Kidney glomerular epithelial cell (primary cell): ENCODE measurements around the gene CELF5.
A peak's percentile ranks its signal among the peaks of the same experiment; 100 is the strongest.

Source experiments
- DNase-seq: peaks from one replicate; lab custom pipeline; 2025; lab: John Stamatoyannopoulos, UW

CELF5 gene

DNA sequence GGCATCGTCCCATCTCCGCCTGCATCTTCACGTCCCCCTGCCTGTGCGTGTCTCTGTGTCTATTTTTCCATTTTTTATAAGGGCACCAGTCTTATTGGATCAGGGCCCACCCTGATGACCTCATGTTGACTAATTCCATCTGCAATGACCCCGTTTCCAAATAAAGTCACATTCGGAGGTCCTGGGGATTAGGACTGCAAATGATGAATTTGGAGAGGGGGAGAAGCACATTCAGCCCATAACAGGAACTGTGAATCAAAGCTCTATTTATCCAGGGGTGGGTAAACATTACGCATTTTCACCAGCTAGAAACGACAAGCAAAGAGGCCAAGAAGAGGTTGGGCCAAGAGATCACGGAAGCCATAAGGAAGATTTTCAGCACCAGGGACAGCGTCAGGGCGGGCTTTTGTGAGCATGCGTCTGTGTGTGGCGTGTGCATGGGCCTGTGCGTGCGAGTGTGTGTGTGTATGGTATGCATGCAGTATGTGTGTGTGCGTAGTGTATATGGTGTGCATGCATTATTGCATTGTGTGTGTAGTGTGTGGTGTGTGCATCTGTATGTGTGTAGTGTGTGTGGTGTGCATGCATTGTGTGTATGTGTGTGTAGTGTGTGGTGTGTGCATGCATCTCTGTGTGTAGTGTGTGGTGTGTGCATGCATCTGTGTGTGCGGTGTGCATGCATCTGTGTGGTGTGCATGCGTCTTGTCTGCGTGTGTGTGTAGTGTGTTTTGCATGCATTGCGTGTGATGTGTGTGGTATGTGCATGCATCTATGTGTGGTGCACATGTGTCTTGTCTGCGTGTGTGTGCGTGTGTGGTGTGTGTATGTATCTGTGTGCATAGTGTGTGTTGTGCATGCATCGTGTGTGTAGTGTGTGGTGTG, 19.6 kb downstream of the CELF5 start:
- peak; percentile 27 for DNase-seq

DNA sequence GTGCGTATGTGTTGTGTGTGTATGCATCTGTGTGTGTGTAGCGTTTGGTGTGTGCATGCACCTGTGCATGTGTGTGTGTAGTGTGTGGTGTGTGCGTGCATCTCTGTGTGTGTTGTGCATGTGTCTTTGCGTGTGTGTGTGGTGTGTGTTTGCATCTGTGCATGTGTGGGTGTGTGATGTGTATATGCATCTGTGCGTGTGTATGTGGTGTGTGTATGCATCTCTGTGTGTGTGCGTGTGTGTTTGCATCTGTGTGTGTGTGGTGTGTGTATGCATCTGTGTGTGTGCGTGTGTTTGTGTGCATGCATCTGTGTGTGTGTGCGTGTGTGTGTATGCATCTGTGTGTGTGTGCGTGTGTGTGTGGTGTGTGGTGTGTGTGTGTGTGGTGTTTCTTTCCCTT, 20.6 kb downstream of the CELF5 start:
- DNase-seq, result no peak

DNA sequence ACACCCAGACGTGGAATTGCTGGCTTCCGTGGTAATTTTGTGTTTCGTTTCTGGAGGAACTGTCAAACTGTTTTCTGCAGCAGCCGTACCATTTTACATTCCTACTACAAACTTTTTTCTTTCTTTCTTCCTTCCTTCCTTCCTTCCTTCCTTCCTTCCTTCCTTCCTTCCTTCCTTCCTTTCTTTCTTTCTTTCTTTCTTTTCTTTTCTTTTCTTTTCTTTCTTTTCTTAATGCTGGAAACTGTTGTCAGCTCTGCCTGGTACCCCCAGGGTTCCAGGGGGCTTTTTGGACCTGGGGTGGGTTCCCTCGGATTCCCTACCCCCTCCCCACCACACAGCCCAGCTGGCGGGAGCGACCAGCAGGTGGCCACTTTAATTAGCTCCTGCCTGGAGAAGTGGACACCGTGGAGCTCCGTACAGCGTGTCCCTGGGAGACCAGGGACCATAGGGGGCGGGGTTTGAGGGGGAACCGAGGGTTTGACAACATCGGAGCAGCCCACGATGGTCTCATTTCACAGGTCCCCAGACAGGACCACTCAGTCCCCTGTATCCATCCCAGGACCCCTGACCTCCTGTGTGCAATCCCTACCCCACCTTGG, 24.4 kb downstream of the CELF5 start:
- DNase-seq, result no peak

DNA sequence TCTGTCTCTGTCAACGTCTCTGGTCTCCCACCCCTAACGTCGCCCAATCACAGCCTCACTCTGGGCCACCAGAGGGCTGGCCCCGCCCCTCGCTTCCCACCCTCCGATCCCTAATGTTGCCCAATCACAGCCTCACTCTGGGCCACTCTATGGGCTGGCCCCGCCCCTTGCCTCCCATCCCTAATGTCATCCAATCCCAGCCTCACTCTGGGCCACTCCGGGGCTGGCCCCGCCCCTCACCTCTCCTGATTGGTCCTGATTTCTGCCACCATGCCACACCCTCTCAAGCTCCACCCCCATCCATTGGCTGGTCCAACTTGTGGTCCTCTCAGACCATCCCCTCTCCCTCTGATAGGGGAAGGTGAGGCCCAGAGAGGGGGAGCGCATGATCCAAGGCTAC, 24.9 kb downstream of the CELF5 start:
- DNase-seq, result no peak

DNA sequence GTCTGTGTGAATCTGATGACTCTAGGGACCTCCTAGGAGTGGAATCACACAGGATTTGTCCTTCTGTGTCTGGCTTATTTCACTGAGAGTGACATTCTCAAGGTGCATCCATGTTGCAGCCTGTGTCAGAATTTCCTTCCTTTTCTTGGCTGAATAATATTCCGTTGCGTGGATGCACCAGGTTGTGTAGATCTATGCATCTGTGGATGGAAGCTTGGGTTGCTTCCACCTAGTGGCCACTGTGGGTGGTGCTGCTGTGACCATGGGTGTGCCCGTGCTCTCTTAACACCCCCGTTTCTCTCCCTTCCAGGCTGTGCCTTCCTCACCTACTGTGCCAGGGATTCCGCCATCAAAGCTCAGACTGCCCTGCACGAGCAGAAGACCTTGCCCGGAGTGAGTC, 26.2 kb downstream of the CELF5 start:
- no peak for DNase-seq

DNA sequence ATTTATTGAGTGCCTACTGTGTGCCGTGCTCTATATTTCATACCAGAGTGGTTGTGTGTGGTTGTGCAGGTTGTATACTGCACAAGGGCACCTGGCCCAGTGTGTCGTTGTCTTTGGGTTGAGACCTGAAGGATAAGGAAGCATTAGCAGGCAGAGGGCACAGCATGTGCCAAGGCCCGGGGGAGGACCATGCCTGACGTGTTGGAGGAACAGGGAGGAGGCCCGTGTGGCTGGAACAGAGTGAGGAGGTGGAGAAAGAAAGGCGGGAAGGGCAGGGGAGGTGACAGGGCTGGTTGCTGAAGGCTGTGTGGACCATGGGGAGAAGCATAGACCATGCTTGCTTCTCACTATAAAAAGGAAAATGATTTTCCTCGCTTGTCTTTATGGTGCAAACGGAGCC, 26.8 kb downstream of the CELF5 start:
- no peak for DNase-seq

DNA sequence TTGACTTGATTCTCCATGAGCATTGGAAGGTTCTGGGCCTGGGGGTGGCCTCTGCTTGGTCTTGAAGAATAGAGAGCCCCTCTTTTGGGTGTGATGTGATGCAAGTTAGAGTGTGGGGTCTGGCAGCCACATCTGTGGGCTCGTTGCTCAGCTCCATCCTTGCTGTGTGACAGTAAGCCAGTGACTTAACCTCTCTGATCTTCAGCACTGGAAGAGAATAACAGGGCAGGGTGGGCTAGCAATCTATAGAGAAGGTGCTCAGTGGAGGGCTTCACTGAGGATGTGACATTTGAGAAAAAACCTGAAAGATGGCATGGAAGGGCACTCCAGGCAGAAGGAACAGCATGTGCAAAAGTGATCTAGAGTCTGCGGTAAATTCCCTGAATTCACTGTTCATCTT, 28.2 kb downstream of the CELF5 start:
- DNase-seq, result no peak

DNA sequence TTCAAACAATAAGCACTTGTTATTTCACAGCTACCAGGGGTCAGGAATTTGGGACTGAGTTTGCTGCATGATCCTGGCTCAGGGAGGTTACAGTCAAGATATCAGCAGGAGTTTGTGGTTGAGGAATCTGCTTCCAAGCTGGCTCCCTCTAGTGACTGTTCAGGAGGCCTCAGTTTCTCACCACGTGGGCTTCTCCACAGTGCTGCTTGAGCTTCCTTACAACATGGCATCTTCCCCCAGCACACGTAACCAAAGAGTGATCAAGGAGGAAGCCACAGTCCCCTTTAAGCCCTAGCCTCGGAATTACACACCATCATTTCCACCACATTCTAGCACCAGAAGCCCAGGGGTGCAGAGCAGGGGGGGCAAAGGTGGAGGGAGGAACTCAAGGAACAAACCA, 28.8 kb downstream of the CELF5 start:
- DNase-seq, result no peak

DNA sequence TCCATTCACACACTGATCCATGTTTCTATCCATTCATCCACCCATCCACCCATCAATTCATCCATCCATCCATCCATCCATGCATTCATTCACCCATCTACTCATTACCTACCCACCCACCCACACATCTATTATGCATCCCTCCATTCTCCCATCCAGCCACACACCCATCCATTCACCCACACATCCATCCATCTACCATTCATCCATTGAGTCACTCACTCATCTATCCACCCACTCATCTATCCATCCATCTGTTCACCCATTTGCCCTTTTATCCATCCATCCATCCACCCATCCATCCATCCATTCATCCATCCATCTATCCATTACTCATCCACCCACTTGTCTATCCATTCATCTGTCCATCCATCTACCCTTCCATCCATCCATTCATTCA, 30.1 kb downstream of the CELF5 start:
- no peak for DNase-seq

DNA sequence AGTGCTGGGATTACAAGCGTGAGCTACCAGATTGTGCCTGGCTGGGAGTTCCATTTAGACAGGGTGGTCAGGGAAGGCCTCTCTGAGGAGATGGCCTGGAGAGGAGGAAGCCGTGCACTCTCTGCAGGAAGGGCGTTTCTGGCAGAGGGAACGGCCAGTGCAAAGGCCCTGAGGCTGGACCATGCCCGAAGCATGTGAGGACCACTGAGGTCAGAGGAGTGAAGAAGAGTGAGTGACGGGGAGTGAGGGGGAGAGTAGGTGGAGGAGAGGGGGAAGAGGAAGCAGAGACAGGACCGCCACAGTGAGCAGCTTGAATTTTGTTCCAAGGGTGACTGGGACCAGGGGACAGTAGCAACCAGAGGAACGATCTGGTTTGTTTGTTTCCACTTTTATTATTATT, 32.6 kb downstream of the CELF5 start:
- DNase-seq, result no peak

DNA sequence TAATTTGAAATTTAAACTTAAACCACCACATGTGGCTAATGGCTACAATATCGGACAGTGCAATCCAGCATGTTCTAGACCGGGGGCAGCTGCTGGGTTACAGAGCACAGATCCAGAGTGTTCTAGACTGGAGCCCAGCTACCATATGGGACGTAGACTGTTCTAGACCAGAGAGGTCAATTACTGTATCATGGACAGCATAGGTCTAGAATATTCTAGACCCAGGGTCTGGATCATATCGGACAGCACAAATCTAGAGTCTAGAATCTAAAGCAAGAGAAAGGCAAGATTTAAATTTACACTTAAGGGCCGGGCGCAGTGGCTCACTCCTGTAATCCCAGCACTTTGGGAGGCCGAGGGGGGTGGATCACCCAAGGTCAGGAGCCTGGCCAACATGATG, 37.9 kb downstream of the CELF5 start:
- DNase-seq, result no peak

DNA sequence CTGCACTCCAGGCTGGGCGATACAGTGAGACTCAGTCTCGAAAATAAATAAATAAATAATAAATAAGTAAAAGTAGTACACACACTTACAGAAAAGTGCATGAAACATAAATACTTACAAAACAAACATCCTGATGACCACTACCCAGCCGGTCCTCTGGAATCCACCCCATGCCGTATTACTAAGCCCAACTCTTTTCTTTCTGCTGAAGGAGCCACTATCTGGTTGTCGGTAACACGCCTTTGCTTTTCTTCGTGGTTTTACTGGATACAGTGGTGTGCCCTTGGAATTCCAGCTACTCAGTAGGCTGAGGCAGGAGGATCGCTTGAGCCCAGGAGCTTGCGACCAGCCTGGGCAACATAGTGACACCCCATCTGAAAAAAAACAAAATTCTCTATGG, 39.4 kb downstream of the CELF5 start:
- DNase-seq, result peak; percentile 71

DNA sequence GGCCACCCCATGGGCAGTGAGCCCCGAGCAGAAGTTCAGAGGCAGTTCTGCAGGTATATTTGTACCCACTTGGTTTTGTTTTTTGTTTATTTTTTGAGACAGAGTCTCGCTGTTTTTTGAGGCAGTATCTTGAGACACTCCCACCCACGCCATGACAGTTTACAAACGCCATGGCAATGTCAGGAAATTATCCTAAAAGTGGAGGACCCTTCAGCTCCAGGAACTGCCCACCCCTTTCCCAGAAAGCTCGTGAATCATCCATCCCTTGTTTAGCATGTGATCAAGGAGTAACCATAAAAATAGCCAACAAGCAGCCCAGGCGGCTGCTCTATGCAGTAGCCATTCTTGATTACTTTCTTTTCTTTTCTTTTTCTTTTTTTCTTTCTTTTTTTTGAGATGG, 41.0 kb downstream of the CELF5 start:
- DNase-seq, result no peak

DNA sequence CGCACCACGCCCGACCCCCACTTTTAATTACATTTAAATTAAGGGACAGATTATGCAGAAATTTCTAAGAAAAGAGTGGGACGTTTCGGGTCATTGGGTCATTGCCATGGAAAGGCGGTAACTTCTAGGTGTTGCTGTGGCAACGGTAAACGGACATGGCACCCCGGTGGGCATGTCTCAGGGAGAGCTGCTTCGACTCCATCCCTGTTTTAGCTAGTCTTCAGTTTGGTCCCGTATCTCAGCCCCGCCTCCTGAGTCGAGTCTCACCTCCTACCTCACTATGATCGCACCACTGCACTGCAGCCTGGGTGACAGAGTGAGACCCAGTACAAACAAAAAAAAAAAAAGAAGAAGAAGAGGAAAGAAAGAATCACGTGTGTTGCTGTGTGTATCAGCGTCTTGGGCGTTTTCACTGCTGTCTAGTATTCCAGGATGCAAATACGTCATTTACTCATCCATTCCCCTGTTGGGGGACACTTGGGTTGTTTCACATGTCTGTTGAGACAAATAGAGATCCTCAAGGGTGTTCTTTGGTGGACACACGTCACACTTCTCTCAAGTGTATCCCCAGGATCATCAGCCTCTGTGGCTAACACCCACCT, 41.7 kb downstream of the CELF5 start:
- no peak for DNase-seq

DNA sequence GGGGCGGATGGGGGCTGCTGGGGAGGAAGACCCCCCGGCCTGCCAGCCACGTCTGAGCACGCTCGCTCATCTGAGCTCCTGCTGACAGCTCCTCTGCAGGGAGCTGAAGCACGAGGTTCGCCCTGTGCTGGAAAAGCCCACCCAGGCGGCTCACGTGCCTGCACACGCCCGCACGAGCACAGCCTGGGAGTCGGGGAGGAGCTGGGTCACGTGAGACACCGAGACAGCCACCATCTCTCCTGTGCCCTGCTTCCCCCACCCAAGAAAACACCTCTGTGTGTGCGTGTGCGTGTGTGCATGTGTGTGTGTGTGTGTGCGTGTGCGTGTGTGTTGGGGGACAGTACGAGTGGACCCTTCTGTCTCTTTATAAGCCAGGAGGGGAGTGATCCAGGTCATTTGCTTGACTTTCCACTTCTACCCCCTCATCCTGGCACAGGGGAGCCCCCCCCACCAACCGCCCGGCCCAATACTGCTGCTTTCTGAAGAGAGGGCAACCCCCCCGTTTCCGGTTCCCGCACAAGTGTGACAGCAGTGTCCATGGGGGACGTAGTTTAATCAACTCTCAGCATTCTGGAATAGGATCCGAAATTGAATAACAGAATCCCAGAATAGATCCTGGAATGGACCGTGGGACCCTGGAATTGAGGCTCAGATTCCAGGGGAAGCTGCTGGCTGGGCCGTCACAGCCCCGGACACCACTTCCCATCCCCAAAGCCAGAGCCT, 42.5 kb downstream of the CELF5 start:
- DNase-seq, result no peak

DNA sequence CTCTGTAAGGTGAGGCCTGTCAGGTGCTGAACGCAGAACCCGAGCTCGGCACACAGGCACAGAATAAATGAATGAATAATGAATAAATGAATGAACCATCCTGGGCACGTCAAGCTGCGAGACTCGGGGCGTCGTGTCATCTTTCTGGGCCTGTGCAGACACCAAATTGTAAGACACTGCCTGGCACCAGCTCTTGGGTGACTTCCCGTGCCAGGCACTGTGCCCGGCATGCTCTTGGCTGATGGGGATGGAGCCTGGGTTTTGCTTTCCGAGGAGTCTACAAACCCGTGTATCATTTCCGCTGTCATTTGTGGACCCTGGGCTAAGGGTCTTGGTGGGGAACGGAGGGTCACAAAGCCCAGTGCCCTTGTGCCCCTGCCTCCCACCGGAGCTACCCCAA, 43.9 kb downstream of the CELF5 start:
- no peak for DNase-seq

DNA sequence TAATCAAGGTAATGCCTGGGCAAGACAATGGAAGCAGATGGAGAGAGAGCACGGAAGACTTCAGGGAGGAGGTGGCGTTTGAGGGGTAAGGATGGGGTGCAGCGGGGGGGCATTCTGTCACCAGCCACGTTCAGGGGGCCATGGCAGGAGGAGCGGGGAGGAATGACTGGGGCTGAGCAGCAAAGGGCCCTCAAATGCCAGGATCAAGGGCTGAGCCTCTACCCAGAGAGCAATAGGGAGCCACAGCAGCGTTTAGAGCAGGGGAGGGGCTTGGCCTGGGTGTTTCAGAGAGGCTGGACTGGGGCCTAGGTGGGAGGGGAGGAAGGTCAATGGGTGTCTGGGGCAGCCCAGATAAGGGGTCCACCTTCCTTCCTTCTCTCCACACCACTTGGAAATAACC, 44.3 kb downstream of the CELF5 start:
- DNase-seq, result no peak

DNA sequence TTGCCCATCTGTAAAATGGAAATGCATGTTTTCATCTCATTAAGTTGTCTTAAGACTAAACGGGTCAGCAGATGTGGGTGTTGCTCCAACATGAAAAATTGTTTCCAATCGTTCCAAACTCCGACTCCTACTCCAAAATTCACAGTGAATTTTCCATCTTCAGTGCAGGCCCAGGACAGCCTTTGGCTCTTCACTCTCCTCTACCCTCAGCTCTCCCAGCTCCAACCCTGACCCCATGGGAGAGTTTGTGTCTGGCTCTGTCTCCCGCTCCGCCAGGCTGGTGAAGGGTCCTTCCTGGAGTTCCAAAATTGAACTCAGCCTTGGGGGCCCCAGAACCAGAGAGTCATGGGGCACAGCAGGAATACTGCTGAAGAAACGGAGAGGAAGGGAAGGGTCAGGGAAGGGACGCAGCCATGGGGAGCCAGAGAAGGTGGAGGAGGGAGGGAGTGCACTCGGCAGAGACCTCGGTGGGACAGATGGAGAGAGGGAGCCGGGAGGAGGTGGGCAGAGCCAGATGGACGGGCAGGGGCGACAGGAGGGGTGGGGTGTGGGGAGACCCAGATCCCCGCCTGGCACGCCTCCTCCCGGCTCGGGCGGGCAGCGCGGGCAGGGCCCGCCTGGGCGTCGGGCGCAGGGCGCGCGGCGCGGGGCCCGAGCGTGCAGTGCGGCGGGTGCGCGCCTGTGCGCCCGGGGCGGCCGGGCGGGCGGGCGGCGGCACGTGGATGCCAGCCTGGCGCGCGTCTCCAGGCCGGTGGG, 45.6 kb downstream of the CELF5 start:
- DNase-seq, result no peak

DNA sequence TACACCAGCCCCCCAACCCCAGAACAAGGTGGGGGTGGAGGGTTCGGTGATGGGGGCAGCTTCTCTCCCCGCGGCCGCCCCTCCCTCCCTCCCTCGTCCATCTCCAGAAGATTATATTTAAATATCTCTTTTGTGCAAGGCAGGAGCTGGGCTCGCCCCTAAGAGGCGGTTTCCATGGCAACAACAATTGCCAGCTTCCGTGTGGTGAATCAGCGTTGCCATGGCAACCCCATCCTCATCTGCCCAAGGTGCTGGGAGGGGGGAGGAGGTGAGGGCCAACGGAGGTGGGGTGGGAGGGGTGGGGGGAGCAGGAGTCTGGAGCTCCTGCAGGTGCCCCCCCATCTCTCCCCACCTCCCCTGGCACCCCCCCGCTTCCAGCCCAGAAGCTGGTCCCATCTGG, 46.4 kb downstream of the CELF5 start:
- no peak for DNase-seq

DNA sequence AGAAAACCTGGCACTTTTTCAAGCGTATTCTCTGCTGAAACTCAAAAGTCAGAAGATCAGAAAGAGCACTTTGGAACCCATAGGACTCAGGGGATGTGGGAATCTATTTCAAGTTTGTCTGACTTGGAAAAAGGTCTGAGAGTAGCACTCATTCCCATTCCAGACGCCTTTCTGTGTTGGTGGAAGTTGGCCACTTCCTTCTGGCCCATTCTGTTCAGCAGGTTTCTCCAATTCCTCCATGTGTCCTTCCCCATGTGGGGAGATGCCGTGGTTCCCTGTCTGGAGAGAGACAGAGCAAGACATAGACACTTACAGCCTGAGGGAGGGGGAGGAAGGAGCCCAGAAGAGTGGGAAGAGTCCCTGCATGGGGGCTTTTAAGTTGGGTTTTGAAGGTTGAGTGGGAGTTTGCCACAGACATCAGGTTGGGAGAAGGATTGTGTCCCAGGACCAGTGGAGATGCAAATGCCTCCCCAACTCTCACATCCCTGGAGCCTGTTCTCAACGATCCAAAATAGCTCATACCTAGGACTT, 48.0 kb downstream of the CELF5 start:
- no peak for DNase-seq

DNA sequence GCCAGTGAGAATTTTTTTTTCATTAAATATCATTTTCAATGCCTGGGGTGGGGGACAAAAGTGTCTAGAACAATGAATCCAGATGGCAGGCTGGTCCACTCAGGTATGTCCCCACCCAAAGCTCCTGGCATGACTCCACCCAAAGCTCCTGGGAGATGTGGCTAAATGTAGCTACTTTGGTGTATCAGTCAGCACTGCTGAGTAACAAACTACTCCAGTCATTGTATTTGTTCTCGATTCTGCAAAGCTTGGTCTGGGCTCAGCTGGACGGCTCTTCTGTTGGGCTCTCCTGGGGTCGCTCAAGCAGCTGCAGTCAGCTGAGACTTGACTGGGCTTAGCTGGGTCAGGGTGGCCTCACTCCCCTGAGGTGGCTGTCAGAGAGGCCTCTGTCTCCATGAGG, 48.5 kb downstream of the CELF5 start:
- no peak for DNase-seq
